Adrenal gland (tissue), 5 donors: ENCODE measurements around the gene CFL1.

ENCODE experiments used
- CTCF ChIP-seq, 6 experiments: fragments of 450-650 bp in 4 of 6; fragments of 200-600 bp in 2 of 6; sonication (generic) in 1 of 6; IDR thresholded peaks; 1 replicate in 5 of 6; 2 replicates in 1 of 6; pipeline versions ENCODE4 v1.5.1 to v1.8.0; 2016 to 2021; ENCODE audit warnings: antibody characterized with exemption in 6 of 6, mild to moderate bottlenecking in 2 of 6, moderate library complexity in 1 of 6
- POLR2A ChIP-seq, 2 donors: fragments of 450-650 bp; IDR thresholded peaks; one replicate each; pipeline ENCODE4 v1.6.1; 2017; ENCODE audit warnings: antibody characterized with exemption in 2 of 2, mild to moderate bottlenecking in 2 of 2, moderate library complexity in 1 of 2
- donor health status: DM: no; HTN: no; CAD: no.

GRCh38 chr11:65811764-65812475 is 46.1 kb downstream of the CFL1 start:
- TF ChIP-seq POLR2A (IDR thresholded peaks at IDR 0.05) (no peak), CTCF (IDR thresholded peaks at IDR 0.05) (no peak)
